GM10248 (cell line): Measurements from ENCODE around the gene WDR48.

Experiments used
- CTCF ChIA-PET: fragments of 300-600 bp; sonication (Branson Sonifier 250); formaldehyde crosslinking; extraction: SDS; loops from one replicate; lab custom pipeline; 2021; ENCODE audit warnings: antibody characterized with exemption; lab: Yijun Ruan, JAX
- POLR2A ChIA-PET: fragments of 350-650 bp; sonication (Branson Sonifier 250); formaldehyde crosslinking; extraction: SDS; loops from one replicate; lab custom pipeline; 2020; ENCODE audit warnings: antibody characterized with exemption; lab: Yijun Ruan, JAX
- DNase-seq: peaks from one replicate; pipeline ENCODE4 v3.0.0; 2012; ENCODE audit errors: extremely low spot score
- TF ChIP-seq, protein P1 (sequence below): IDR thresholded peaks from 2 replicates; pipeline ENCODE4 v1.5.1; 2012; ENCODE audit warnings: mild to moderate bottlenecking, low read depth; ENCODE audit errors: extremely low read depth, missing control alignments, control extremely low read depth

WDR48 gene

DNA sequence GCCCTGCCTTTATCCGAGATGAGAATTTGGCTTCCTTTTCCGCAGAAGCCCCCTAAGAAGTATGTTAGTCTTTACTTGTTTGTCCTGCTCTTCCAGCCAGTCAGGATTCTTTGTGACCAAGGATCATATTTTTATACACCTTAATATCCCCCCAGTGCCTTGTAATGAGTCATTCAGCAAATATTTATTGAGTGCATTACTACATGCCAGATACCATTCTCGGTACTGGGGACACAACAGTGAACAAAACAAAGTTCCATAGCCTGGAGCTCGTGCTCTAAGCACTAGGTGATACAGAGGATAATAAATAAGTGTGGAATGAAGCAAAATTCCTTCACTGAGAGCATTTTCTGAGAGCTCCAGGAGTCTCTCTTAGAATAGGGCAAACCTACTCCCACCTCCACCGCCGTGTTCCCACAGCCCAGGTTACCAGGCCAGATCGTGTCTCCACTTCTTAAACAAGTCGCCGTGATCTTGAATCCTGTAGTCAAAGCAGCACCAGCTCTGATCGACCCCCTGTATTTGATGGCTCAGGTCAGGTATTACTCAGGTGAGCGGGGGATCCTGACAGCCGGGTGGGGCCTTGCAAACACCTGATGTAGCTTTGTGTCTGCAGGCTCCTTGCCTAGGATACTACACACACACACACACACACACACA is 74.2 kb downstream of the WDR48 start:
- no peak for DNase-seq
- ChIA-PET POLR2A (interaction anchor here (0.5 to 1.9 kb wide), 6 partner anchors 9 to 284 kb away, joined by 3 to 12 read pairs (median 4); no protein-coding TSS in a partner anchor), CTCF (interaction anchor here (0.7 to 18.6 kb wide), 23 partner anchors 8 to 373 kb away, joined by 3 to 178 read pairs (median 5); partner anchors contain the start of genes GORASP1, TTC21A and XIRP1)
- TF ChIP-seq, protein P1, sequence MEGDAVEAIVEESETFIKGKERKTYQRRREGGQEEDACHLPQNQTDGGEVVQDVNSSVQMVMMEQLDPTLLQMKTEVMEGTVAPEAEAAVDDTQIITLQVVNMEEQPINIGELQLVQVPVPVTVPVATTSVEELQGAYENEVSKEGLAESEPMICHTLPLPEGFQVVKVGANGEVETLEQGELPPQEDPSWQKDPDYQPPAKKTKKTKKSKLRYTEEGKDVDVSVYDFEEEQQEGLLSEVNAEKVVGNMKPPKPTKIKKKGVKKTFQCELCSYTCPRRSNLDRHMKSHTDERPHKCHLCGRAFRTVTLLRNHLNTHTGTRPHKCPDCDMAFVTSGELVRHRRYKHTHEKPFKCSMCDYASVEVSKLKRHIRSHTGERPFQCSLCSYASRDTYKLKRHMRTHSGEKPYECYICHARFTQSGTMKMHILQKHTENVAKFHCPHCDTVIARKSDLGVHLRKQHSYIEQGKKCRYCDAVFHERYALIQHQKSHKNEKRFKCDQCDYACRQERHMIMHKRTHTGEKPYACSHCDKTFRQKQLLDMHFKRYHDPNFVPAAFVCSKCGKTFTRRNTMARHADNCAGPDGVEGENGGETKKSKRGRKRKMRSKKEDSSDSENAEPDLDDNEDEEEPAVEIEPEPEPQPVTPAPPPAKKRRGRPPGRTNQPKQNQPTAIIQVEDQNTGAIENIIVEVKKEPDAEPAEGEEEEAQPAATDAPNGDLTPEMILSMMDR, result no peak

DNA sequence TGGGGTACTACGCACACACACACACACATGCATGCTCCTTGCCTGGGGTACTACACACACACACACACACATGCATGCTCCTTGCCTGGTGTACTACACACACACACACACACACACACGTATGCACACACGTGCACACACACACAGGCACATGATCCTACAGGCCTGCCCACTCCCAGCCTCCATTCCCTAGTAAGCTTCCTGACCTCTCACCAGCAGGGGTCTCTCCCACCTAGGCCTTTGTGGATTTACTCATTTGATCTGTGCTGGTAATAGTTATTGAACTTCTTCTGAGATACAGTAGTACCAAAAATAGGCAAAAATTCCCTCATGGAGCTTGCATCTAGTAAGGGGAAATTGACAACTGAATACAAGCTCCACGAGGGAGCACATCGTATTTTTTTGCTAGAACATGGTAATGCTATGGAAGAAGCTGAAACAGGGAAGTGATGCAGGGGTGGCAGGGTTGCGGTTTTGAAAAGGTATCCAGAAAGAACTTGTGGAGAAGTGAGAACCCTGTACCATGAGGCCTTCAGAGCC is 74.8 kb downstream of the WDR48 start:
- ChIA-PET POLR2A (interaction anchor here (0.6 to 1.9 kb wide), 4 partner anchors 11 to 177 kb away, joined by 3 to 10 read pairs (median 4); no protein-coding TSS in a partner anchor), CTCF (interaction anchor here (0.7 to 18.6 kb wide), 25 partner anchors 9 to 372 kb away, joined by 3 to 178 read pairs (median 5); partner anchors contain the start of gene XIRP1)
- no peak for DNase-seq
- TF ChIP-seq, protein P1, result peak; percentile 42

DNA sequence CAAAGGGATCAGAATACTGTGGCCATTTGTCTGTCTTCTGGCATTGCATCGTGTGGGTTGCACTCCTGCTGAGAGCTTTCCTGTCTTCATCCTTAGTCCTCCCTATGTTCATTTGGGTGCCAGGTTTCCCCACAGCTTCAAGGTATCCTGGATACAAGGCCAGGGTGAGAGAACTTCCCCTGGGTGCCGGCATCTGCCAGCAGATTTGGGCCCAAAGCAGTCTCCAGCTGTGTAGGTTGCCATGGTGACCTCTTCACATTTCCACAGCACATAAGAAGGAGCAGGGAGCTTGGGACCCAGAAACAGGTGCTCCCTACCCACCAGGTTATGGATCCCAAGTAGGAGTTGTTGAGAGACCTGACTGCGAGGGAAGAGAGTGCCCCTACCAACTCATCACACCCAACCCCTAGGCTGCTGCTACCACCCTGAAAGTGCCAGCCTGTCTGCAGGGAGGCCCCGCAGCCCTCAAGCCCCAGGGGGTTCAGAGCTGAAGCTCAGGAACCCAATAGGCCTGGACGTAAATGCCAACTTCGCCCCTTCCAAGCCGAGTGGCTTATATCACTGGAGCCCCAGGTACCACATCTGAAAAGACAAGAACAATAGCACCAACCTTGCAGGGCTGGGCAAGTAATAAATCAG is 75.6 kb downstream of the WDR48 start:
- no peak for DNase-seq
- TF ChIP-seq, protein P1, result no peak
- POLR2A ChIA-PET, result interaction anchor here (1.1 to 1.9 kb wide), 2 partner anchors 10 to 16 kb away, joined by 3 to 10 read pairs; no protein-coding TSS in a partner anchor
- CTCF ChIA-PET, result interaction anchor here (0.8 to 18.6 kb wide), 27 partner anchors 9 to 372 kb away, joined by 3 to 178 read pairs (median 5); partner anchors contain the start of gene XIRP1

DNA sequence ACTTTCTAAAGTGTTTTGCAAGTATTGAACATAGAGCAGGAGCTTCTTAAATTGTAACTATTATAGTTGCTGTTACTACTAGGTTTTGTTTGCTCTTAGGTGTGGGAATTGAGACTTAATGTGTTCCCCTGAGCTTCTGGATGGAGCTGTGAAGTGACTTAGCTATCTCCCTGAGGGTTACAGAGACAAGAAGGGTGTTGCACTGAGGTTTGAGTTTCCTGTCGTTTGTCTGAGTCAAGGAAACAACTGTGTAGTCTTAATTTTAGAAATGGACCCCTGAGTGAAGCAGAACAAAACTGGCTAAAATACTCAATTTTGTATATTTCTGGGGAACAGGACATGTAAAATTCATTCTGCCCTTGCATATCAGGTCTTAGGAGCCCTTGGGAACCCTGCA is 76.1 kb downstream of the WDR48 start:
- no peak for DNase-seq
- POLR2A ChIA-PET, result interaction anchor here (1.1 to 1.9 kb wide), 2 partner anchors 10 to 16 kb away, joined by 3 to 10 read pairs; no protein-coding TSS in a partner anchor
- TF ChIP-seq, protein P1, result no peak
- CTCF ChIA-PET, result interaction anchor here (1.2 to 18.6 kb wide), 16 partner anchors 8 to 163 kb away, joined by 3 to 178 read pairs (median 6); partner anchors contain the start of gene XIRP1

DNA sequence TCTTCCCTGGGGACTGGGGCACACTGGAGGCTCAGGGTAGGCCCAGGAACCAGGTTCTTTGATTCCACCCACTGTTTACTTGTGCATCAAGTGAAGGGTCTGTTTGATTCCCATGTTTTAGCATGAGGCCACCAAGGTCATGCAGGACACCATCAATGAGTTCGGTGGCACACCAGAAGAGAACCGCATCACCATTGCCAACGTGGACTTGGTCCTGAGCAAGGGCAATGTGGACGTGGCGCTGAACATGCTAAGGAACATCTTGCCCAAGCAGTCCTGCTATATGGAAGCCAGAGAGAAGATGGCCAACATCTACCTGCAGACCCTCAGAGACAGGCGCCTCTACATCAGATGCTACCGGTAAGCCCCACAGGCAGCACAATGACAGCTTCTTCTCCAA is 77.1 kb downstream of the WDR48 start:
- TF ChIP-seq, protein P1, result no peak
- no peak for DNase-seq
- ChIA-PET CTCF (interaction anchor here (0.7 to 18.6 kb wide), 6 partner anchors 10 to 162 kb away, joined by 3 to 178 read pairs (median 4); partner anchors contain the start of genes GORASP1 and TTC21A), POLR2A (interaction anchor here (1.1 kb wide), 1 partner anchor 15 kb away, joined by 3 read pairs; no protein-coding TSS in a partner anchor)

DNA sequence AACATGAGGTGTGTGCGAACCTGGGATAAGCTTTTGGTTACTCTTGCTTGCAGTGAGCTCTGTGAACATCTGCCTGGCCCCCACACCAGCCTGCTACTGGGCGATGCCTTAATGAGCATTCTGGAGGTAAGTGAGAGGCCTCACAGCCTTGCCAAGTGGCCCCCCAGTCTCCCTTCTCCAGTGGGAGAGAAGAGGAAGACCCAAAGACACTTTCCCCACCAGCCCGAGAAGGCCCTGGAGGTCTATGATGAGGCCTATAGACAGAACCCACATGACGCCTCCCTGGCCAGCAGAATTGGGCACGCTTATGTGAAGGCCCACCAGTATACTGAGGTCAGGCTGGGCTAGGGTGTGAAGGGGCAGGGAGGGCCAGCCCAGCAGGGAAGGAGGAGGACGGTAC is 78.2 kb downstream of the WDR48 start:
- ChIA-PET POLR2A (no interaction called here), CTCF (interaction anchor here (1.2 to 18.6 kb wide), 6 partner anchors 8 to 161 kb away, joined by 3 to 178 read pairs (median 4); partner anchors contain the start of genes GORASP1 and TTC21A)
- TF ChIP-seq, protein P1, result no peak
- DNase-seq, result no peak
